ENCODE results near the gene RDH11. TPM values are rescaled to one million over a fixed set of nuclear protein-coding genes. Genes with fewer than 3 reads are reported as not detected.

The RDH11 gene
- total RNA-seq, 4 donors from 2014 or later, result 19.1 to 90.1 (median 39.0) TPM

DNA sequence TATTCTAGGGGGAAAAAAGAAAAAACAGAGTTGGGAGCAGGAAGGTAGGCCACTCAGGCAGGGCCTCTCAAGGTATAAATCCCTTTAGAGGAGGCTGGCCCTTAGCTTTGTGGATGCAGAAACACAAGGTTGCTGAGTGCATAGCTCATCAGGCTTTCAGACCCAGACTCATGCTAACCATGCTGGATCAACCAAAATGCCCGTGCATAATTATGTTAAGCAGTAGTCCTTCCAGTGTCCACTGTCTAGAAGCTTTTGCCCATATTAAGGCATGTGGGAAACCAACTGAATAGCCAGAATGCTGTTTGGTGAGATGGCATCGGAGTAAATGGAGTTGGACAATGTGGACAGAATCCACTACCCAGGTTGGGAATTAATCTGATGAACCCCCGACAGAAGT lies 56.9 kb downstream of the RDH11 start:
- H3K4me1 ChIP-seq, result no peaks in the 10 kb centered on the region
- no peaks in the 10 kb centered on the region for H3K27me3 ChIP-seq
- no peaks in the 10 kb centered on the region for H3K9me3 ChIP-seq
- intact Hi-C loops (cut with DNase I; ENCODE audit: low total_unique reads), result no loop called here
- H3K4me3 ChIP-seq, result no peak overlapping the region
- H3K27ac ChIP-seq, result no peak overlapping the region
- TF ChIP-seq CTCF (IDR thresholded peaks at IDR 0.05), result no peak
- no peak for TF ChIP-seq POLR2A (IDR thresholded peaks at IDR 0.05)
- no peaks in the 10 kb centered on the region for H3K36me3 ChIP-seq
- no peak for DNase-seq

GRCh38 chr14:67636361-67636919 lies 59.1 kb downstream of the RDH11 start:
- DNase-seq, result no peak
- Histone ChIP-seq H3K27me3 (no peaks in the 10 kb centered on the region), H3K9me3 (no peaks in the 10 kb centered on the region), H3K4me1 (no peaks in the 10 kb centered on the region), H3K4me3 (no peak overlapping the region), H3K27ac (no peak overlapping the region), H3K36me3 (no peaks in the 10 kb centered on the region)
- TF ChIP-seq CTCF (IDR thresholded peaks at IDR 0.05), result no peak
- TF ChIP-seq POLR2A (IDR thresholded peaks at IDR 0.05), result no peak
- intact Hi-C loops (cut with DNase I; ENCODE audit: low total_unique reads), result no loop called here

GRCh38 chr14:67633451-67634147 lies 62.0 kb downstream of the RDH11 start:
- Histone ChIP-seq H3K4me1 (no peaks in the 10 kb centered on the region), H3K9me3 (no peaks in the 10 kb centered on the region), H3K4me3 (no peak overlapping the region), H3K27me3 (no peaks in the 10 kb centered on the region), H3K27ac (no peak overlapping the region), H3K36me3 (no peaks in the 10 kb centered on the region)
- TF ChIP-seq CTCF (IDR thresholded peaks at IDR 0.05) (no peak), POLR2A (IDR thresholded peaks at IDR 0.05) (no peak)
- intact Hi-C loops (cut with DNase I; ENCODE audit: low total_unique reads), result no loop called here
- no peak for DNase-seq

- no peaks in the 10 kb centered on the region for H3K4me1 ChIP-seq
- no peaks in the 10 kb centered on the region for H3K27me3 ChIP-seq
- H3K4me3 ChIP-seq, result no peak overlapping the region
- no peak overlapping the region for H3K27ac ChIP-seq
- no peak for TF ChIP-seq CTCF (IDR thresholded peaks at IDR 0.05)
- TF ChIP-seq POLR2A (IDR thresholded peaks at IDR 0.05), result no peak
- intact Hi-C loops (cut with DNase I; ENCODE audit: low total_unique reads), result no loop called here
- no peaks in the 10 kb centered on the region for H3K9me3 ChIP-seq
- DNase-seq, result no peak
- H3K36me3 ChIP-seq, result no peaks in the 10 kb centered on the region
These were observed 64.6 kb downstream of the RDH11 start for GRCh38 chr14:67630938-67631337.

DNA sequence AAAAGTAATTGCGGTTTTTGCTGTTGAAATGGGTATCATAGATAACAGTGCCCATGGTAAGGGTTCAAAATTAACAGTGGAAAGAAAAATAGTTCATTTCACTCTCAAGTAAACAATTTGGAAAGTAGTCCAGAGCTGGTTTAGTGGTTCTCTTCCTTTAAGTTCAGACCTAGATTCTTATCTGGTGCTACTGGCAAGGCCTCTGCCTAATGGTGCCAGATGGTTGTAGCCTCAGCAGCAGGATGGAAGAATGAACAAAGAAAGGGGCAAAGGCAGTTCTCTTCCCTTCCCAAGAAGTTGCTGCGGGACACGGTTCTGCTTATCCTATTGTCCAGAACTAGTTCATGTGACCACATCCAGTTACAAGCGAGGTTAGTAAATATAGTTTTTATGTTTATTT lies 65.4 kb downstream of the RDH11 start:
- no peak overlapping the region for H3K4me3 ChIP-seq

More for the DNA sequence above, 65.4 kb downstream of the RDH11 start:
- H3K27ac ChIP-seq, result no peak overlapping the region
- H3K36me3 ChIP-seq, result no peaks in the 10 kb centered on the region
- no peaks in the 10 kb centered on the region for H3K27me3 ChIP-seq
- intact Hi-C loops (cut with DNase I; ENCODE audit: low total_unique reads), result no loop called here
- TF ChIP-seq POLR2A (IDR thresholded peaks at IDR 0.05), result no peak
- TF ChIP-seq CTCF (IDR thresholded peaks at IDR 0.05), result no peak
- no peaks in the 10 kb centered on the region for H3K4me1 ChIP-seq
- DNase-seq, result no peak
- no peaks in the 10 kb centered on the region for H3K9me3 ChIP-seq
